Endodermal cell (in vitro differentiated cells): ENCODE results near the gene TNKS2. TPM values are rescaled to one million over a fixed set of nuclear protein-coding genes. Genes with fewer than 3 reads are reported as not detected.

Experiments
- DNase-seq: peaks from one replicate; pipeline ENCODE4 v3.0.0-alpha.2; 2017
- H3K27ac ChIP-seq: 2 replicates; pipeline ENCODE4 v1.5.1; 2013; ENCODE audit warnings: mild to moderate bottlenecking, low read depth, low read length, moderate library complexity
- H3K27me3 ChIP-seq: 2 replicates; pipeline ENCODE4 v1.6.1; 2013; ENCODE audit warnings: mild to moderate bottlenecking, low read length, moderate library complexity; ENCODE audit not compliant: insufficient read depth, control insufficient read depth, poor library complexity, severe bottlenecking
- H3K36me3 ChIP-seq: 2 replicates; pipeline ENCODE4 v1.7.0; 2013; ENCODE audit warnings: mild to moderate bottlenecking, low read length, moderate library complexity; ENCODE audit not compliant: control insufficient read depth, insufficient read depth
- H3K4me1 ChIP-seq: one replicate; pipeline ENCODE4 v1.7.0; 2013; ENCODE audit warnings: low read length; ENCODE audit not compliant: control insufficient read depth, insufficient read depth
- H3K4me3 ChIP-seq: 2 replicates; pipeline ENCODE4 v1.5.1; 2013; ENCODE audit warnings: mild to moderate bottlenecking, low read length, moderate library complexity
- H3K9ac ChIP-seq: 2 replicates; pipeline ENCODE4 v1.6.1; 2013; ENCODE audit warnings: mild to moderate bottlenecking, low read length, moderate library complexity; ENCODE audit not compliant: poor library complexity, severe bottlenecking; ENCODE audit errors: extremely low read depth
- H3K9me3 ChIP-seq: 2 replicates; pipeline ENCODE4 v1.6.1; 2013; ENCODE audit warnings: mild to moderate bottlenecking, low read length, moderate library complexity; ENCODE audit not compliant: control insufficient read depth
- H3K27ac Mint-ChIP-seq: 2 replicates; pipeline ENCODE4 v1.8.0; 2020; ENCODE audit warnings: mixed read lengths
- H3K27me3 Mint-ChIP-seq: 2 replicates; pipeline ENCODE4 v1.8.0; 2021; ENCODE audit warnings: mild to moderate bottlenecking, mixed read lengths; ENCODE audit not compliant: insufficient read depth
- H3K36me3 Mint-ChIP-seq: 2 replicates; pipeline ENCODE4 v1.8.0; 2020; ENCODE audit warnings: low read depth, mixed read lengths
- H3K4me1 Mint-ChIP-seq: 2 replicates; pipeline ENCODE4 v1.8.0; 2020; ENCODE audit warnings: mixed read lengths
- H3K4me3 Mint-ChIP-seq: 2 replicates; pipeline ENCODE4 v1.8.0; 2020; ENCODE audit warnings: mild to moderate bottlenecking, moderate library complexity, mixed read lengths
- H3K9me3 Mint-ChIP-seq: 2 replicates; pipeline ENCODE4 v1.8.0; 2020; ENCODE audit warnings: mild to moderate bottlenecking, mixed read lengths
- CTCF ChIP-seq: fragments of 200-600 bp; sonication (generic); conservative IDR thresholded peaks from 2 replicates; pipeline ENCODE4 v1.5.0; 2021; ENCODE audit warnings: antibody characterized with exemption, mild to moderate bottlenecking
- WGBS, 2 experiments: methylation state at CpG; one replicate each; pipeline versions ENCODE4 v1.1.5 to v1.1.7; 2013; ENCODE audit warnings: missing lambda C conversion rate in 2 of 2, mixed read lengths in 1 of 2; ENCODE audit not compliant: insufficient coverage in 1 of 2, insufficient read length in 1 of 2; 5-methylcytosine and 5-hydroxymethylcytosine counted together
- total RNA-seq, 2 donors: library from RNA; stranded (reverse); fragmentation: NEBNext Ultra II Directional in 1 of 2; extraction: Animal tissue kit (Norgen Biotek cat#: 25700) in 1 of 2; gene quantifications; 2 replicates in 1 of 2; 3 replicates in 1 of 2; pipeline ENCODE4 v1.2.1, GENCODE V29; 2021

The TNKS2 gene
- total RNA-seq, 2 donors from 2014 or later: 51.3 to 59.9 TPM

DNA sequence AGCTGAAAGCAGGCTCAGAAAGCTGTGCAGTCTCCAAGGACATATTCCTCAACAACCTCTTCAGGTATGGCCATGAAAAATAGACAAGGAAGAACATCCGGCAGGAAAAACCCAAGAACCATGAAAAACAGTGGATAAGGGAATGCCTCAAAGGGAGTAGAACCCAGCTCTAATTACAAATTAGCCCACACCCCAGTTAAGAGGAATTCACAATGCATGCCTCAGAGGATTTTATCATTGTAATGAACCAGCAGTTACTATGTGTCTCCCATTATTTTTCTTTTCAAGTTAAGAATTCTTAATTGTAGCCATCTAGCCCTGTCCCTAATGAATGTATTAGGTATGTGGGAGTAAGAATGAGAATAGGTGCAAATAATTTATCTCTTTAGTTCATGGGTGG, 19.7 kb upstream of the TNKS2 start:
- Histone ChIP-seq H3K9ac (no peak overlapping the region), H3K4me3 (no peak overlapping the region), H3K9me3 (no peaks in the 10 kb centered on the region), H3K27me3 (peaks cover 8% of the 10 kb centered on the region), H3K27ac (no peak overlapping the region), H3K36me3 (no peaks in the 10 kb centered on the region), H3K4me1 (no peaks in the 10 kb centered on the region)
- H3K4me3 Mint-ChIP-seq: no peak overlapping the region
- DNase-seq: no peak
- H3K4me1 Mint-ChIP-seq: peaks cover 5% of the 10 kb centered on the region
- H3K9me3 Mint-ChIP-seq: no peaks in the 10 kb centered on the region
- H3K36me3 Mint-ChIP-seq: no peaks in the 10 kb centered on the region
- no peak overlapping the region for H3K27ac Mint-ChIP-seq
- H3K27me3 Mint-ChIP-seq: peaks cover 11% of the 10 kb centered on the region
- 93 to 100% methylated on average over 1 of the region's 1 CpG for WGBS, 2 experiments
- TF ChIP-seq CTCF: no peak

DNA sequence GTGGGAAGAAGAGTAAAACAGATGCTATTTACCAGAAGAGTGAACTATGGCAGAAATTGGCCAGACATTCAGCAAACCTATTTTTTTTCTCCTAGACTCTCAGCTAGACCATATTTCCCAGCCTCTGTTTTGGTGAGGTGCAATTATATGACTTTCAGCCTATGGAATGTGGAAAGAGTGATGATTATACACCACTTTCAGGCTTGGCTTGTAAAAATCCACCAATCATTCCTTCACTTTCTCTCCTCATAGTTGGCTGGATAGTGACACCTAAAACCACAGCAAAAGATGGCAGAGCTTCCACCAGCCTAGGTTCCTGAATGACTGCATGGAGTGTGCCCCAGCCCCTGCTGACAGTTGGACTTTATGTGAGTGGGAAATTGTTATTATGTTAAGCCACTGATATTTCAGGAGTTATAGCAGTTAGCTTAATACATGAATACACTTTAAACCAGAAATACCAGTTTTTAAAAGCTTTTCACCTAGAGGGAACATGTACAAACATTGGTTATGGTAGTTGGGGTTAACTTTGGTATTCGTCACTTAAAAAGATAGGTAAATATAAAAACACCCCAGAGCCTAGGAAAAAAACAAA, 19.1 kb upstream of the TNKS2 start:
- TF ChIP-seq CTCF: no peak
- Mint-ChIP-seq H3K27ac (no peak overlapping the region), H3K4me1 (peaks cover 5% of the 10 kb centered on the region), H3K36me3 (no peaks in the 10 kb centered on the region), H3K27me3 (peaks cover 11% of the 10 kb centered on the region), H3K9me3 (no peaks in the 10 kb centered on the region), H3K4me3 (no peak overlapping the region)
- WGBS, 2 experiments: no CpG with 5 or more reads among the region's 1 CpG
- H3K36me3 ChIP-seq: no peaks in the 10 kb centered on the region
- H3K9ac ChIP-seq: no peak overlapping the region
- H3K27me3 ChIP-seq: peaks cover 8% of the 10 kb centered on the region
- H3K4me1 ChIP-seq: no peaks in the 10 kb centered on the region
- no peak overlapping the region for H3K27ac ChIP-seq
- DNase-seq: no peak
- H3K9me3 ChIP-seq: no peaks in the 10 kb centered on the region
- H3K4me3 ChIP-seq: no peak overlapping the region

GRCh38 chr10:91782539-91782938, 15.7 kb upstream of the TNKS2 start:
- Histone ChIP-seq H3K27ac (no peak overlapping the region), H3K4me3 (no peak overlapping the region), H3K27me3 (peaks cover 28% of the 10 kb centered on the region), H3K4me1 (no peaks in the 10 kb centered on the region), H3K36me3 (no peaks in the 10 kb centered on the region), H3K9ac (no peak overlapping the region), H3K9me3 (no peaks in the 10 kb centered on the region)
- H3K27ac Mint-ChIP-seq: no peak overlapping the region
- H3K9me3 Mint-ChIP-seq: no peaks in the 10 kb centered on the region
- H3K4me3 Mint-ChIP-seq: no peak overlapping the region
- no peak for DNase-seq
- WGBS, 2 experiments: 100% methylated on average over 1 of the region's 1 CpG
- H3K27me3 Mint-ChIP-seq: peaks cover 21% of the 10 kb centered on the region
- H3K36me3 Mint-ChIP-seq: no peaks in the 10 kb centered on the region
- TF ChIP-seq CTCF: no peak
- H3K4me1 Mint-ChIP-seq: peaks cover 5% of the 10 kb centered on the region
